ENCODE results near the gene ATAD2B.
"Not testable (repeated sequence)": the region's sequence is repeated elsewhere in the genome, so short reads cannot be mapped to it uniquely, and the experiment has no call there.

The ATAD2B gene

GRCh38 chr2:23782646-23783045 is 144.3 kb downstream of the ATAD2B start:
- no peak for DNase-seq

- DNase-seq, result no peak
Measured at GRCh38 chr2:23782126-23782525, 144.8 kb downstream of the ATAD2B start.

DNA sequence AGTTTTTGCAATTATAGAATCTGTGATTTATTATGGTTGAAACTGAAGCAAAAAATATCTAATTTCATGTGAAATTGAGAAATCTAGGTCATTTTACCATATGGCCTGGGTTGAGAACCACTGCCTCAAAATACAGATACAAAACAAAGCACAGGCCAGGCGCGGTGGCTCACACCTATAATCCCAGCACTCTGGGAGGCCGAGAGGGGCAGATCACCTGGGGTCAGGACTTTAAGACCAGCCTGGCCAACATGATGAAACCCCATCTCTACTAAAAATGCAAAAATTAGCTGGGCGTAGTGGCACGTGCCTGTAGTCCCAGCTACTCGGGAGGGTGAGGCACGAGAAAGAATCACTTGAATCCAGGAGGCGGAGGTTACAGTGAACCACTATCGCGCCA is 146.5 kb downstream of the ATAD2B start:
- DNase-seq, result not testable (repeated sequence)

GRCh38 chr2:23777826-23778225 is 149.1 kb downstream of the ATAD2B start:
- DNase-seq, result no peak

DNA sequence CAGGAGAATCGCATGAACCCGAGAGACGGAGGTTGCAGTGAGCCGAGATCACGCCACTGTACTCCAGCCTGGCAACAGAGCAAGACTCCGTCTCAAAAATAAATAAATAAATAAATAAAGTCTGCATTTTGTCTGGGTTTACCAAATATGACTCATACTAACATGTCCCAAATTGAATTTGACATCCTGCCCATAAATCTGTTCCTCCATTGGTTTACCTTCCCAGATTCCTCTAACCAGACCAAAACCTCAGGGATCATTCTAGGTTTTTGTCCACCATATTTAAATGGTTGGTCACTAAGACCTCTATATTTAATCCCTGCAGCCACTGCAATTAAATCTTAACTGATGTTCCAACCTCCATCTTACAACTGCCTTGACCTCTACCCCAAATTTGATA is 150.9 kb downstream of the ATAD2B start:
- DNase-seq, result no peak

DNA sequence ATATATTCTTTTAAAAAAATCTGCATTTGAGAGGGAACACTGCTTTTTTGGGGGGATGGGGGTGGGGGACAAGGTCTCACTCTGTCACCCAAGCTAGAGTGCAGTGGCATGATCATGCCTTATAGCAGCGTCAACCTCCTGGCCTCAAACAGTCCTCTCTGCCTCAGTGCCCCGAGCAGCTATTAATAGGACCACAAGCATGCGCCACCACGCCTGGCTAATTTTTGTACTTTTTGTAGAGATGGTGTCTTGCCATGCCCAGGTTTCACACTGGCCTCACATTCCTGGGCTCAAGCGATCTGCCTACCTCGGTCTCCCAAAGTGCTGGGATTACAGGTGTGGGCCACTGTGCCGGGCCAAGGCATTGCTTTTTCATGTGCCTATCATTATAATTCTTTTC is 154.2 kb downstream of the ATAD2B start:
- DNase-seq, result no peak

DNA sequence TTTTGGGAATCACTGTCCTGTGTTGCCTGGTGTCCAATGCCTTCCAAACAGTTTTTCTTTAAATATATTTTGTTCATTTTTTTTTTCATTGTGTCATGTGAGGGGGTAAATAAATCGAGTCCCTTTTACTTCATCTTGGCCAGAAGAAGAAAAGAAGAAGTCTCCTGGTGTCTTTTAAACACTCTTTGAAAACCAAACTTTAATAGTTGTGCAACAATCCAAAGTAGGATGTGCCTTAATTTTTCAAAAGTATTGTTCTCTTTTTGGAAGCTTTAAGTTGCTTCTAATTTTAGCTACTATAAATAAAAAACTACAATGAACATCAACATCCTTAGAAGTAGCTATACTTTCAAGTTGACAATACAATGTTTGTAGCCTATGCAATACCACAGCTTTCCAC is 154.9 kb downstream of the ATAD2B start:
- no peak for DNase-seq

DNA sequence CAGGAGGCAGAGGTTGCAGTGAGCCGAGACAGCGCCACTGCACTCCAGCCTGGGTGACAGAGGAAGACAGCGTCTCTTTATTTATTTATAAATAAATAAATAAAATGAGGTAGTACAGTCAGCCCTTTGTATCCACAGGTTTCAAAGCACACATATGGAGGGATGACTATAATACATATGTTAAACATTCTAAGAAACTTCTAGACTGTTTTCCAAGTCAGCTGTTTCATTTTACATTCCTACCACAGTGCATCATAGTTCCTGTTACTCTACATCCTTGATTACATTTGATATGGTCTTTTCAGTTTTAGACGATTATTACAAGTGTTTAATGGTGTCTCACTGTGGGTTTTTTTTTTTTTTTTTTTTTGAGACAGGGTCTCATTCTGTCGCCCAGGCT is 157.6 kb downstream of the ATAD2B start:
- no peak for DNase-seq

DNA sequence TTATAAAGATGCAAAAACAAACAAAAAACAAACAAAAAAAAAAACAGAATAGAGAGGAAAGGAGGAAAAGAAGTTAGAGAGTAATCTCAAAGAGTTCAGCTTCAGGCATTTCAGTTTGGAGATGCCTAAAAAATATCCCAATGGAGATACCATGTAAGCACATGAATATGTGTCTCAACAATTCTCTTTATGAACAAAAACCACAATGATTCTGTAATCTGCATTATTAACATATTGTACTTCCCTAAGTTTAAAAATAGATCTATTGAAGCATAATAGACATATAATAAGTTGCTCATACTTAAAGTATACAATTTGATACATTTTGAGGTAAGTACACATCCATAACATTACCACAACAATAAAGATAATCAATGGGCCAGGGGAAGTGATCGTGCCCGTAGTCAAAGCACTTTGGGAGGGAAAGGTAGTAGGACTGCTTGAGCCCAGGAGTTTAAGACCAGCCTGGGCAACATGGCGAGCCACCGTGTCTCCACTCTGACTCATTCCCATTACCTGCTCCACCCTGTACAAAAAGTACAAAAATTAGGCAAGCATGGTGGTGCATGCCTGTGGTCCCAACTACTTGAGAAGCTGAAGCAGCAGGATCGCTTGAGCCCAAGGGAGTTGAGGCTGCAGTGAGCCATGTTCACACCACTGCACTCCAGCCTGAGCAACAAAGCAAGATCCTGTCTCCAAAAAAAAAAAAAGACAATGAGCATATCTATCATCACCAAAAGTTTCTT is 158.9 kb downstream of the ATAD2B start:
- no peak for DNase-seq

GRCh38 chr2:23762141-23762540 is 164.8 kb downstream of the ATAD2B start:
- no peak for DNase-seq

DNA sequence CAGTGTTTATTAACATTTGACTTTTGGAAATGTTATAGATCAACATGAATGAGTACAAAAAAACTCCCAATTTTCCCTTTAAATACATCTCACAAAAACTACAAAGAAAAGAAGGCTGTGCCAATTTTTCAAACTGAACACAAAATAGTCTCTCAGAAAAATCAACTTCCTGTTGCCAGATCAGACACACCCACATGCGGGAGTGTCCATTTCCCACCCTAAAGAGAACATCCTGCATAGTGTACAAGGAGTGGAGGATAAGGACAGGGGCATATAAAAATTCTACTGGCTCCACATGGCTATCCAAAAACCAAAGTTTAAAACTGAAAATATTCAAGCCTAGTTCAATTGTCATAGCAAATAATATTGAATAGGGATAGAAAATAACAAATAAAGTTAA is 165.3 kb downstream of the ATAD2B start:
- no peak for DNase-seq

- DNase-seq, result no peak
Measured at GRCh38 chr2:23760736-23761135, 166.2 kb downstream of the ATAD2B start.

DNA sequence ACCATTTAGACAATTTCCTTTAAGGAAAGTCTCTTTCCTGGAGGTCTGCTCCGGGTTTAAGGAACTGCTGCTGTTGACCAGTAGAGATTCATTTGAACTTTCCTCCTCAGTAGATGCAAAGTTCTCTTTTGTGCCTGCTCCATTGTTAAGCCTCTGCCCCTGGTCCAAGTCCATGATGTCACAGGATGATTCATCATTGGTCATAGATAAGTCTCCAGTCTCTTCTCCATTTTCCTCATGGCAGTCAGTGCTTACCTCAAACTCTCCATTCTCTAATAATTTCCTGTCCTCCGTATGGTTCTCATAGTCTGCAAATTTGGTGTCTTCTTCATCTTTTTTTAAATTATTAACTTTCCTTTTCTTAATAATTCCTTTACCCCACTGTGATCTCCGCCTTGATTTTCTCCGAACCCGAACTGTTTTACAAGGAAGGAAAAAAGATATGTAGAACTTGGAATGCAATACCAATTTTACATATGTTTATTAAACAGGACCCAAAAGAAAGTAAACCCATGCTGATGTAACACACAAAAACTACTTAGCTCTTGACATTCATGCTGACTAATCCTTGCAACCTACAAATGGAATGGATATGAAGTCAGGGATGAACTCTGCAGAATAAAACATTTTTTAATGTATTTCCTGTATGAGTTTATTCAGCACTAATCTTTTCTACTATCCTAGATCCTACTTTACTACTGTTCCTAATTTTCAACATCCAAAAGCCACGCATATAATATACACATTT is 169.1 kb downstream of the ATAD2B start:
- no peak for DNase-seq

DNA sequence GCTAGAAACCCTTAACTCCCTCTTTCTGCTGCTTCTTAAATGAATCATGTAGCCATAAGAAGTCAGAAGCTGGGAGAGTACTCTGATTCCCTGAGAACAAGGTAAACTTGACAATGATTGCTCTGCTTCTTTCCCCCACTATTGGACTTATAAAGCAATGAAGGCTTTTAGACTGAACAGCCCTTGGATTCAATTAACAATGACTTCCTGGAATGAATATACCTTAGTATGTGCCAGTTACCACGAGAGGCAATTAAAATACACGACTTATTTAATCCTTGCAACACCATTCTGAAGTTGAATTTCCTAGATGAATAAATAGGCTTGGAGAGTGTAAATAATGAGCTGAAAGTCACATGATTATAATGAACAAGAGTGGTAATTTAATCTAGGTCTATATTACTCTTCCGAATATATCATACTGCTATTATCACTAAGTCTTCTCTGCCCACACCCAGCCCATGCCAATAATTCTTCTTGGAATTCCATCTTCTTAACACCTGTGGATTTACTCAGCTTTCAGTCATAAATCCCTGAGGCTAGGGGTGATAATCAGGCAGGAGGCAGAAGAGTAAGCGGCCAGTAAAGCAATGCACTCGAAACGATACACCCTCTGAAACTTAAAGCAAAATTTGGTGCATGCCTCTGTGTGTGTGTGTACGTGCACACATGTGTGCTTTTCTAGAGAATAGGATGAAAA is 170.2 kb downstream of the ATAD2B start:
- DNase-seq, result no peak

DNA sequence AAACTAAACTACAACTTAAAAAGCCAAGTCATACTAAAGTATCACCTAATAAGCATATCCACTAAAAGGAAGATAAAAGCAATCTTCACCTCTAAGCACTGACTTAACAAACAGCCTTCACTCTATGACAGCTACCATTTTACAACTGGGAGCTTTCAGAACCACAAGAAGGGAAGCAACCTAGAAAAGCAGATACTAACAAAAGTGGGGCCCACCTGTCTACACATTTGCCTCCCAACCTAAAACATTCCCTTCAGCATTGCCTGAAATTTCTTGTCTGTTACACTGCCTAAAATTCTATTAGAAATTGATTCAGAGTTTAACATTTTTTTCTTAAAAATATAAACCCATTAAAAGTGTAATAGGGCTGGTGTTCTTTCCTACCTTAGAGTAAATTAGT is 172.0 kb downstream of the ATAD2B start:
- no peak for DNase-seq

- no peak for DNase-seq
Measured at GRCh38 chr2:23753291-23754010, 173.5 kb downstream of the ATAD2B start.

DNA sequence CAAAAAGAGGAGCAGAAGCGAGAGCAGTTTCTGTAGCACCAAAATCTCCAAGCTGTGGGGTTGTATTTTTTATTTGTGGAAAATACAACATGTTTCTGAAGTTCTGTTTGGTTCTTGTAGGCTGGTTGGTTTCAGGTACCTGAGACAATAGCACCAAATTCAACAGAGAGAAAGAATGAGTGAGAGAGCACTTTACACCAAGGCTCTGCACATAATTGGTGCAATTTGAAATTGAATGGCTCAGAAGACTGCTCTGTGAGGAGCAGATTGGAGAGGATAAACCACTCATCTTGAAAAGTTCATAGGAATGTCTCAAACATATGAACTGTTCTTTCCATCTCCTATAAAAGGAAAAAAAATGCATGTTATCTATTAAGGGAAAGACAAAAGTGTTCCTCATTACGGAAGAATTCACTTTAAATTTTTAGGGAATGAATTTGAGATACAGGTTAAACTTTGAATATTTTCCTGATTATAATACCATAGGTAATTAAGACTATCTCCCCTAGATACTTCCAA is 175.1 kb downstream of the ATAD2B start:
- DNase-seq, result no peak

GRCh38 chr2:23746141-23746863 is 180.6 kb downstream of the ATAD2B start:
- DNase-seq, result no peak

DNA sequence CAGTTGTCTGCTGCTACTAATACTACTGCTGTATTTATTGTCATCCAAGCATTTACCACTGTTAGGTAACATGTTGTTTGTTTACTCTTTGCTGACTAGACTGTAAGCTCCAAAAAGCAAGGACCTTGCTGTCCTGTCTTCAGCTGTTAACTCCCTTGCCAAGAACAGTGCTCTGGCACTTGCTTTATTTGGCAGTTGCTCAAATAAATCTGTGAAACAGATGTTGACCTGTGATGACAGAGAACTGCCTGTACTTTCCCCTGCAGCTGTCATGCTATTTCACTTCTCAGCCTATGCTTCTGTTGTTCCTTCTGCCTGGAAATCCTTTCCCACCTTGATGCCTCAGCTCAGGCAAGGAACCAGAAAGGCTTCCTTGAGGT is 181.2 kb downstream of the ATAD2B start:
- no peak for DNase-seq

DNA sequence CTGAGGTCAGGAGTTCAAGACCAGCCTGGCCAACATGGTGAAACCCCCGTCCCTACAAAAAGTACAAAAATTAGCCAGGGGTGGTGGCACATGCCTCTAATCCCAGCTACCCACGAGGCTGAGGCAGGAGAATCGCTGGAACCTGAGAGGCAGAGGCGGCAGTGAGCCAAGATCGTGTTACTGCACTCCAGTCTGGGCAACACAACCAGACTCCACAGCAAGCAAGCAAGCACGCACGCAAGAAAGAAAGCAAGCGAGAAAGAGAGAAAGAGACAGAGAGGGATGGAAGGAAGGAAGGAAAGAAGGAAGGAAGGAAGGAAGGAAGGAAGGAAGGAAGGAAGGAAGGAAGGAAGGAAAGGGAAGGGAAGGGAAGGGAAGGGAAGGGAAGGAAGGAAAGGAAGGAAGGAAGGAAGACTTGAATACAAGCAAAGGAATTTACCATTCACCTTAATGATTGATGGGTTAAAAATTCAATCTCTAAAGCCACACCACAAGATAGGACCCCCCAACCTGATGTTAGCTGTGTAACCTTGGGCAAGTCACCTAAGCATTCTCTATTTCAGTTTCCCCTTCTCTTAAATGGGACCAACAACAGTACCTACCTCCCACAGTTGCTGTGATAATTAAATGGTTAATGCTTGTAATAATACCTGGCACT is 181.7 kb downstream of the ATAD2B start:
- no peak for DNase-seq

DNA sequence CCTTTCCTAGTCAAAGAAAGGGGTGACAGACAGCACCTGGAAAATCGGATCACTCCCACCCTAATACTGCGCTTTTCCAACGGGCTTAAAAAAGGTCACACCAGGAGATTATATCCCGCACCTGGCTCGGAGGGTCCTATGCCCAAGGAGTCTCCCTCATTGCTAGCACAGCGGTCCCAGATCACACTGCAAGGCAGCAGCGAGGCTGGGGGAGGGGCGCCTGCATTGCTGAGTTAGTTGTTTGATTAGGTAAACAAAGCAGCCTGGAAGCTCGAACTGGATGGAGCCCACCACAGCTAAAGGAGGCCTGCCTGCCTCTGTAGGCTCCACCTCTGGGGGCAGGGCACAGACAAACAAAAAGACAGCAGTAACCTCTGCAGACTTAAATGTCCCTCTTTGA is 190.1 kb downstream of the ATAD2B start:
- not testable (repeated sequence) for DNase-seq

DNA sequence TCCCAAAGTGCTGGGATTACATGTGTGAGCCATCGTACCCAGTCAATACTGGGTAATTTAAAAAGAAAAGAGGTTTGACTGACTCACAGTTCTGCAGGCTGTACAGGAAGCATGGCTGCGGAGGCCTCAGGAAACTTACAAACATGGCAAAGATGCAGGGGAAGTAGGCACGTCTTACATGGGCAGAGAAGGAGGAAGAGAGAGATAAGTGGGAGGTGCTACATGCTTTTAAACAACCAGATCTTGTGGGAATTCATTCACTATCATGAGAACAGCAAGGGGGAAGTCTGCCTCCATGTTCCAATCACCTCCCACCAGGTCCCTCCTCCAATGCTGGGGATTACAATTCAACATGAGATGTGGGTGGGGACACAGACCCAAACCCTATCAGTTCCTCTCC is 192.5 kb downstream of the ATAD2B start:
- DNase-seq, result no peak
